GM04503 (cell line): ENCODE results near the gene ANKRD33B.

ENCODE experiments used
- DNase-seq: peaks from one replicate; pipeline ENCODE4 v3.0.0-alpha.2; 2012; ENCODE audit warnings: low read depth

ANKRD33B gene

DNA sequence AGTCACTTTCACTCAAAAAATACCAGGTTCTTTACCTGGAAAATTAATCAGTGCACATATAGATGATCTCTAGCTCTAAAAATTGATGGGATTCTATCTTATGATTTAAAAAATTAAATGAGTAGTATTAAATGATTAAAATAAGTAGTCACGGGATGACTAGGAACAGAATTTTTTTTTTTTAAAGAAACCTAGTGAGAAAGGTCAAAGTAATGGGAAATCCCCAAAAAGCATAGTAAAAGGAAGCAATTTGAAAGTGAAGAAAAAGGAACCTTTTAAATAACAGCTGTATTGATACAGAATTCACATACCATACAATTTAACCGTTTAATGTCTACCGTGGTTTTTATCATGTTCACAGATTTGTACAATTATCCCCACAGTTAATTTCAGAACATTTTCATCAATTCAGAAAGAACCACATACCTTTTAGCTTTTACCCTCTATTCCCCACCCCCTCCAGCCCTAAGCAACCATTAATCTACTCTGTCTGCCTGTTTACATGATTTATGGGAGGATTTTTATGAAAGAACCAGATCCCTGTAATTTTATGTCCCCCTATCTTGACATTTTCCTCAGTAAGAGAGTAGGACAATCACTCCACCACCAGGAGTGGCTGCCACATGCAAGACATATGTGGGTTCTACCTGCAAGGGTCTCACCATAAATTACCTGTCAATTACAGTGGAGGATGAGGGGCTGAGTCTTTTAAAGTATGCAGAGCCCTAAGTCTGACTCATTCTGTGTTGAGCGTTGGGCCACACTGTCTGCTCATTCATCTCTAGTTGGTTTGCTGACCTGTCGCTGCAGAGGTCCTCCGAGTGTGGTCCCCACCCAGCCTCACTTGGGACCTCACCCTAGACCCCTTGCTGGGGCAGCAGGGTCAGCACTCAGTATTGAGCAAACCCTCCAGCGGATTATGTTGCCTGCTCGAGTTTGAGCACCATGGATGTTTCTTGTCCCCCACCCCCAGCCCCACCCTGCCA is 16.0 kb downstream of the ANKRD33B start:
- DNase-seq, result no peak

DNA sequence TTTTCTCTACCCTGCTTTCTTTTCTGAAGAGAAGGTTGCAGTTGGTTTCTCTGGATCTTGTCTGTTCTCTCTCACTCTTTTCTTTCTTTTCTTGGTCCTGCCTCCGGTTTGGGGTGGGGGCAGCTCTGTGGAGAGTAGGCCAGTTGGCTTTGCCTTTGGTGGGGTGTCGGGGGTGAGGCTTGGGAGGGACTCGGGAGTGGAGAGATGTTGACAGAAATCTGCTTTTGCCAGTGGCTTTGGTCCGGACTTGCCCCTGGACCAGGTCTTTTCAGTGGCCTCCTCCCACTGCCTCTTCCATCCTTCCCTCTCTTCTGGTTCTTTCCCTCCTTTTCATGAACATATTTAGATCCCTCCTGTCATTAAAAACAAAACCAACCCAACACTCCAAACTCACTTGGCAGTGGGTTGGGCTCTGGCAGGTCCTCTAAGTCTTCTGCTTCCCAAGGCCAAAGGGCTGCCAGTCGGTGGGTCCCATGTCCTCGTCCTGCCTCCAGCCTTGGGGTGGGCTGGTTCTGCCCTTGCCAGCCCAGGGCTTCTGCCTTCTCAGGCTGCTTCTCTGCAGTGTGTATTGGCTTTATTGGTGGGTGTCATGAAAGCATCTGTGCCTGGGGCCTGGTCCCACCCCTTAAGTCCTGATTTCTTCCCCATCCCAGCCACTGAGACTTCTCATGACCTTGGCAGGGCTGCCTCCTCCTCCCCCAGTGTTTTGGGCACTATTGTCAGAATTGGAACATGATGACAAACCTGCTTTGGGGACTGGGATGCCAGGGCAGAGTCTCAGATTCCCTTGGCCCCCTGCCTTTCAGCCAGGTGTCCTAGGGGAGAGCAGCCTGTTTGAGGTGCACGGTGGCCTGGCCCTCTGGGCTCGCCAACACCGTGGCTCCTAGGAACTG is 16.9 kb downstream of the ANKRD33B start:
- no peak for DNase-seq

DNA sequence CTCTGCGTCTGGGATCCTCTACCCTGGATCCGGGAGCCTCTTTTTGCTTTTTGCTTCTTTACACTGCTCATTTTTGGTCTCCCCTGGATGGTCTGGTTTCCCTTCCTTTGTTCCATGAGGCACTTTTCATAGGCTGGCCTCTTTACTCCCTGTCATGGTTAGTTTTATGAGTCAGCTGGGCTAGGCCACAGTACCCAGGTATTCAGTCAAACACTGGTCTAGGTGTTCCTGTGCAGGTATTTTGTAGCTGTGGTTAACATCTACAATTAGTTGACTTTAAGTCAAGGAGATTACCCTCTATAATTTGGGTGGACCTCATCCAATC is 17.5 kb downstream of the ANKRD33B start:
- no peak for DNase-seq

DNA sequence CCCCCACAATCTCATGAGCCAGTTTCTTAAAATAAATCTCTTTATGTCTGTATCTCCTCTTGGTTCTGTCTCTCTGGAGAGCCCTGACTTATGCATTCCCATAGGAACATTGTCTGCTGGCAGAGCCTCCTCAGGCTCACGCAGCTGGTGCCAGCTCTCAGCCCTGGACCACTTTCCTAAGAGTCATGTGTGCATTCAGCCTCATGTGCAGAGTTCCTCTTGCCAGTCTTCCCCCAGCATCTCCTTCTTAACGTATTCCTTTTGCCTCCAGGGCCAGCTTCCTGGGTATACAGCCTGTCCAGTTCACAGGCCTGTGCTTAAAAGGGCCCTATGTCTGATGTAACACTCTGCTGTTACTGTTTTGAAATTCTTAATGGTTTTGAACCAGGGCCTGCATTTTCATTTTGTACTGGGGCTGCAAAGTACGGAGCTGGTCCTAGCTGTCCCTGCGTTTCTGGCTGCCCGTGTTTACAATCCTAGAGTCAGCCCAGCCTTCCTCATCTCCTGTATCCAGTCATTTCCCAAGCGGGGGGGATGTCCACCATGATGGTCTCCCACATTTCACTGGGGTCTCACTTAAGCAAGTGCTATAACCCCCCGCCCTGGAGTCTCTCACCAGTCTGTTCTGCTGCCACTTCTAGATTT is 18.1 kb downstream of the ANKRD33B start:
- DNase-seq, result no peak

DNA sequence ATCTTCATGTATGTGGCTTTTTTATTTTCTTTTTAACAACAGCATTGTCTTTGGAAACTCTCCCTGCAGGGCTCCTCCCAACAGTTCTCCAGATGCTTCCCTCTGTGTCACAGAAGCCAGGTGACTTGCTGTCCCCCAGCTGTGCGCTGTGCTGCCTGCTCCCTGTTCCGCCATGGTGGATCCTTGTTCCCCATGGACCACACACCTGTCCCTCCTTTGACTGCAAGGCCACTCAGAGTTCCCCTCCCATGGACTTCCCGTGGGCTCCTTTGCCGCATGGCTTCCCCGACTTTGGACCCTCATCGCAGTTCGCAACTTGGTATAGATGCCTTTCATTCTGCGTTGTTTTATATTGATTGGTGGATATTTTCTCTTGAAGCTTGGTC is 18.6 kb downstream of the ANKRD33B start:
- no peak for DNase-seq

DNA sequence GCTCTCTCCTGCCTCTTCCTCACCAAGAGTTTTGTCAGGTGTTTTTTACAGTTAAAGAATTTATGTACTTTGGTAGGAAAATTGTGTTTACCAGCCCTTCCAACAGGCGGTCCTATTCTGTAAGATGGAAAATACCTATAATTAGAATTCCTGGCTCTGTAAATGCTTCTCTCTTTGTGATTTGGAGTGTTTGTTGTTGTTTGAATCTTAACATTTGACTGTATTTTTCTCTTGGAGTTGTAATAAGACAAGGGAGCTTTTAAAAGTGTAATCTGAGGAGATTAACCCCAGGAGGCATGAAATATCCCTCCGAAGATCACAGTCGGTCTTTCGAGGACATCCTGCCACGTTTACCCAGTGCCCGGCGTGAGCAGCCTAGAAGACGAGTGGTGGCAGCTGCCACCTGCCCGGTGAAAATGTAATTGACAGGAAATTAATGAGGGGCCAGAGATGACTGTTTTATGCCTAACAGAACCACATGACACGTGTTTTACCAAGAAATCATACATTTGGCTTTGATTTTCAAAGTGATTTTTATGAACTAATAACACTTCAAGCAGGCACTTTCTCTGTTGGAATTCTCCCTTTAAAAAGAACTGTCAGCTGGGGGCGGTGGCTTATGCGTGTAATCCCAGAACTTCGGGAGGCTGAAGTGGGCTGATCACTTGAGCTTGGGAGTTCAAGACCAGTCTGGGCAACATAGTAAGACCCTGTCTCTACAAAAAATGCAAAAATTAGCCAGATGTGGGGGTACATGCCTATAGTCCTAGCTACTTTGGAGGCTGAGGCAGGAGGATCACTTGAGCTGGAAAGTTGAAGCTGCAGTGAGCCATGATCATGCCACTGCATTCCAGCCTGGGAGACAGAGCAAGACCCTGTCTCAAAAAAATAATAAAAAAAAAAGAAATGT is 20.0 kb downstream of the ANKRD33B start:
- no peak for DNase-seq

DNA sequence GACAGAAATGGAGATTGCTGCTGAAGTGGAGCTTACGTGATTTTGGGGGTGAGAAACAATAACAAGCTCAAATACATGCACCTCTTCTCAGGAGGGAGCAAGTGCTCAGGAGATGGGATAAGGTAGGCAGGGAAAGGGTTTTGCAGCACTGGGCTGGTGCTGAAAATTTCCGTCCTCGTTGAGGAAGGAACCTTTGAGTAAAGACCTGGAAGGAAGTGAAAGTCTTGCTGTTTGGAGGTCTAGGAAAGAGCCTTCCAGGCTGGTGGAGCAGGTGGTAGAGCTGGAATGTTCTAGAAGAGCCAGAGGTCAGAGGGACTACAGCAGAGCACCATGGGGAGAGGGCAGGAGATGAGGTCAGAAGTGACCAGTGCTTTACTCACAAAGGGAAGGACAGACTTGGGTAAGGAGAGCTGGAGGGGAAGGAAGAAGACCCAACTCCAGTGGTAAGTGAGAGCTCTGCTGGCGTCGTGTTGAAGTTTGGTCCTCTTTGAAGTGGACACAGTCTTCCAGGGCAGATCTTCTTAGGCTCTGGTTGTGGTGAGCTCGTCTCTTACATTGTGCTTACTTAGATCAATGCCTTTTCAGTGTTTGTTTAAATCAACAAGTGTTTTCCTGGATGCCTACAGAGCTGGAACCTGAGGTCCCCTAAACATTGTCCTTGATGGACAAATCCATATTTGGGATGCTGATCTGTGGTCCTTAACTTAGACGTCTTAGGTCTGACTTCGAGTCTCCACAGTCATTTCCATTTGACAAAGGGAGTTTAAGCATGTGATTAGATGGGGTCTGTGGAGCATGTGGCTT is 21.0 kb downstream of the ANKRD33B start:
- DNase-seq, result no peak

DNA sequence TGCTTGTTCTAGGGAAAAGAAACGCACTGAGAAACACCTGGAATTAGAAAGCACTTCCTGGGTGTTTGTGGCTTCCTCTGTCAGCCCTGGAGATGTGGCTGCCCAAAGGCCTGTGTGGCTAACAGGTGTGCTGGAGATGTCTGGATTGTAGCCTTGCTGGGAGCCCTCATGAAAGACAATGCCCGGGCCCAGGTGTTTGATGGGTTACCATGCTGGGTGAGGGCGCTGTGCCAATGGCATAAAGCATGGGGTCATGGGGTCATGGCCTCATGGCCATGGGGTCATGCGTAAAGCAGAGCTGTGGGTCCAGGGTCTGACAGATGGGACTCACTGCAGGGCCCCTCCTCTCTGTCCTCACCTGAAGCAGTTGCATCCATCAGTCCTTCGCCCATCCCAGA is 21.6 kb downstream of the ANKRD33B start:
- DNase-seq, result no peak

DNA sequence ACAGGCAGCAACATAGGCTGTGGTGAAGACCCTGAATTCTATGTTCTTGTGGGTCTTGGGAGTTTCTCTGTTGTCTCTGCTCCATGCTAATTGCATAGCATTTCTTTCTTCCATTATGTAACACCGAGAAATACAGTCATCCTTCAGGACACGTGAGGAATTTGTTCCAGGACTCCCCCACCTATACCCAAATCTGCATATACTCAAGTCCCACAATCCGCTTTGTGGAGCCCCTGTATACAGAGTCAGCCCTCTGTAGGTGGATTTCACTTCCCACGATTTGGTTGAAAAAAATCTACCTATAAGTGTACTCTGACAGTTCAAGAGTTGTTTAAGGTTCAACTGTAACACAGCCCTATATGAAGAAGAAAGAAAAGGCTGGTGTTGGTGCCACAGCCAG is 22.1 kb downstream of the ANKRD33B start:
- no peak for DNase-seq

DNA sequence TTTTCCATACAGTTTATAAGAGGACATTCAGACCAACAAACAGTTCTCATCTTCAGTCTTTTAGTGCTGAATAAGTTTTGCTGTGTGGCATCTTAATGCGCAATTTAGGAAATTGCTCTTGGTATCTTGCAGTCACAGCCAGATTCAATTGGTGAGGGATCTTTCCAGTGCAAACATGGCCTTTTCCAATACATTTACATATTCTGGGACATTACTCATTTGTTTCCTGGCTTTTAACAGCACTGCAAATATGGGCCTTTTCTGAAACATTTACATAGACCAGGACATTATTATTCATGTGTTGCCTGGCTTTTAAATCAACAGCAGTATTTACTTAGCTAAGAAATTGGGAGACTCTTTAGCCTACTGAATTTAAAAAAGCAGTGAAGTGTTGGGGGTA is 22.7 kb downstream of the ANKRD33B start:
- DNase-seq, result no peak

DNA sequence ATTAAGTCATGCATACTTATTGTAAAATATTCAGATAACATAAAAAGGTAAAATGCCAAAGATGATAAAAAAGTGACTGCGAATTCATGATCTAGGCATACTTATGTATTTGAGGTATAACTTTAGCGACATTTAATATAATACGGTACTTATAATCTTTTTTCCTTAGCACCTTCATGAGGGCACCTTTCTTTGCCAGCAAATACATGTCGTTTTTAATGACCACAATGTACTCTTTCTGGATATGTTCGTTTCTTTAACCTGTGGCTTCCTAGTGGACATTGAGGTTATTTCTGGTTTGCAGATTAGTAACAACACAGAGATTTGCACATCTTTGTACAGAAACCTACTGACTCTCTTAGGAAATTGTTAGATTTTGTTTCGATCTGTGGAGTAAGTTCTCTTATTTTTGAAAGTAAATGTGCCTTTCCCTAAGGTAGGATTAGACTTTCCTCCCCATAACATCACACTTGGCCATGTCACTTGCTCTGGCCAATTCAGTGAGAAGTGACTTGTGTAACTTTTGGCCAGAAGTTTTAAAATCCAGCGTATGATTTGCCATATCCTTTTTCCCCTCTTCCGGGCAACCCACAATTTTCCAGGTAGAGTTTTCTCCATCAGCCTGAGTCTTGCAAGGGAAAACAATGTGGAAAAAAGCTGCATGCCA is 24.4 kb downstream of the ANKRD33B start:
- DNase-seq, result no peak

DNA sequence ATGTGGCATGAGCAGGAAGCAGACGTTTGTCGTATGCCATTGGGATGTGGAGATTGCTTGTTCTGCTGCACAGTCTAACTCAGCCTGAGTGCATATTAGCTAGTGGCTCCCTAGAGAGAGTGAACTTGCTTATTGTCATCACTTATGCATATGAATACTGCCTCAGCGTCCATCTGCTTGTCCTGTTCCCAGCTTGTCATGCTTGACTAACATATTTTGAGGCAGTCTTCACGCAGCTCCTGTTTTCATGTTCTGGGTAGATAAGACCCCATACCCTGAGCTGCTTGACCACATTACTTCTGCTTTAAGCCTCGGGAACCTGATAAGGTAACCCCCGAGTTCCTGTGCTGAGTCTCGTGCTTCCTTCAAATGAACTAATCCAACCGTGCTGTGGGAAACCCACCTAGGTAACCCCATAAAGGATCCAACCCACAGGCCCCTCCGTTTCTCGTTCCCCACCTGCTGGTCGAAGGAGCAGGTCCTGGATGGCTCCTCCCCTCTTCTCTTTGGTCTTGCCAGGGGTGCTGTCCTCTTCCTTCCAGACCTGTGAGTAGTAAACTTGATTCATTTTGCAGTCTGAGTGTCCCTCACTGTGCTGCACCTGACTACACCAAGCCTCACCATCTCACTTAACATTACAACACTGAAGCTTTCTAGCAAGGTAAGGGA is 25.0 kb downstream of the ANKRD33B start:
- no peak for DNase-seq

DNA sequence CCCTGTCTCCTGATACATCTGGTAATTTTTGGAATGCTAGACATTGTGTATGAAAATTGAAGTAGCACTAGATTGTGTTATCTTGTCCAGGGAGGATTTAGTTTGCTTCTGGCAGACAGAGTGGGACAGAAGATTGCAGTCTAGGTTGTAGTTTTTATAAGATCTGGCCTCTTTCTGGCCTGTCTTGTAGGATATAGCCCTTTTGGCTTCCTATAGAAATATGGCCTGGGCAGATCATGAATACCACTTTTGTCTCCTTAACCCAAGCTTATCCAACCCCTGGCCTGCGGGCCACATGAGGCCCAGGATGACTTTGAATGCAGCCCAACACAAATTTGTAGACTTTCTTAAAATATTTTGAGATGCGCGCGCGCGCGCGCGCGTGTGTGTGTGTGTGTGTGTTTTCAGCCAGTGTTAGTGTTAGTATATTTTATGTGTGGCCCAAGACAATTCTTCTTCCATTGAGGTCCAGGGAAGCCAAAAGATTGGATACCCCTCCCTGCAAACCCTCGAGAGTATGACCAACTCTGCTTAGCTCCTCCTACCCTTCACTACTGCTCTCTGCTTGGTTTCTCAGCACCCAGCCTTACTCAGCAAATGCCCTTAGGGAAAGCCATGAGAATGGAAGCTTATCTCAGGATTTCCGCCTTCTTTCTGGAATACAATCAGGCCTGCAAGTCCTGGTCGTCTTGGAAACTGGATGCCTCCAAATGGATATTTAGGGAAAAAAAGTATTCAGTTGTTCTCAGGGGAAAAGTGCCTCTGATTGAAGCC is 26.5 kb downstream of the ANKRD33B start:
- no peak for DNase-seq

DNA sequence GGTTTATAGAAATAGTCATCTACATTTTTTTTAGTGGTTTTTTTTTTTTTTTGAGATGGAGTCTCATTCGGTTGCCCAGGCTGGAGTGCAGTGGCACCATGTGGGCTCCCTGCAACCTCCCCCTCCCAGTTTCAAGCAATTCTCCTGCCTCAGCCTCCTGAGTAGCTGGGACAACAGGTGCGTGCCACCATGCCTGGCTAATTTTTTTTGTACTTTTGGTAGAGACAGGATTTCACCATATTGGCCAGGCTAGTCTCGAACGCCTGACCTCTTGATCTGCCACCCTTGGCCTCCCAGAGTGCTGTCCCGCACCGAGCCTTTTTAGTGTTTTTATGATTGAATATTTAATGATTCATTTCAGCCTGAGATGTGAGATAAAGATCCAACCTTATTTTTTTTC is 27.3 kb downstream of the ANKRD33B start:
- no peak for DNase-seq

DNA sequence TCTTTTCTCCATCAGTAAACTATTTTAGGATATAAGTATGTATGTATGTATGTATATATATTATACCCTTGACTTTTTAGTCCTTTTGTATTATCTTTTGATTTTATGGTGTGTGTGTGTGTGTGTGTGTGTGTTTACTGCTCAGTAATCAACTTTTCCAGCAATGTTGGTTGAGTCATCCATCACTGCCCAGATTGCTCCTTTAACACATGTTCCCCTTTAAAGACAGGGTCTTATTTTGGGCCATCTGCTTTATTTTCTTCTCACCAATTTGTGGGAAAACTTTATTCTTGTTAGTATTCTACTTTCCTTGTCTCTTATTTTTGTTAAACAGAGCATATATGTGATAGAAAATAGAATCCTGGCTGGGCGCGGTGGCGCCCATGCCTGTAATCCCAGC is 28.1 kb downstream of the ANKRD33B start:
- no peak for DNase-seq

DNA sequence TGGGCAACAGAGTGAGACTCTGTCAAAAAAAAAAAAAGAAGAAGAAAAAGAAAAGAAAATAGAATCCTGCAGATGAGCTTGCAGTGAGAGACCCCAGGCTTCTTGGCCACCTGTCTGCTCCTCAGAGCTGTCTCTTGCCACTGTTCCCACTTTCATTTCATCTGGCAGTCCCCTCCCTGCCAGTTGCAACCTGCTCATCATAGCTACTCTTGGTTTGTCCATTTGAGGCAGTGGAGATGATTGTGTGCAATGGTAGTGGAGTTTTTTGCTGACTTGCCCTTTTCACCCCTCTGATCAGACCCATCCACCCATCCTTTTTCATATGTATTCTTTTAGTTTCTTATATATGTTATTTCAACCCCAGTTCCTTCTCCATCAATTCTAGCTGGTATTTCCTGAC is 28.7 kb downstream of the ANKRD33B start:
- no peak for DNase-seq

DNA sequence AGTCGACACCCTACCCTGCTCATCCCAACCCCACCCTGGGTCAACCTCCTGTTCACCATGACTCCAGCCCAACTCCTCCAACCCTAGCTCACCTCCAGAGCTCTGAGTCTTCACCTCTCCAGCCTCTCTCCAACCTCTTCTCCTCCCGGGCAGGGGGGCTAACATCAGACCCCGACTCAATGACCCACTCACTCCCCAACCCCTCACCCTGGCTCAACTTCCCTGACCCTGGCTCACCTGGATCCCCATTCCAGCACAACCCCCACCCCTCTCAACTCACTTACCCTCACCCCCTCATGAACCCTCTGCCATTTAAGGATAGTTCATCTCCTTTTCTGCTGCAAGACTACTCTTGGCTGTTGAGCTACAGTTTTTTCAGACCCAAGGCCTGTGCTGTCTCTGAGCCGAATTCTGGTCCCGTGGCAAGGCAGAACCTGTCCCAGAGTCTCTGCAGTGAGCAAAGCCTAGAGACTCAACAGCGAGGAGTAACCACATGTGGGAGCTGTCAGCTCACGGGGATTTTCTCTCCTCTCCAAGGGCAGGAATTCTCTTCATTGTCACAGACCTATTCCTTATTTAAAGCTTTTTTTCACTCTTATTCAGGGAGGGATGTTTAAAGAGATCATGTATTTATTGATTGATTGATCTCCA is 29.8 kb downstream of the ANKRD33B start:
- no peak for DNase-seq

DNA sequence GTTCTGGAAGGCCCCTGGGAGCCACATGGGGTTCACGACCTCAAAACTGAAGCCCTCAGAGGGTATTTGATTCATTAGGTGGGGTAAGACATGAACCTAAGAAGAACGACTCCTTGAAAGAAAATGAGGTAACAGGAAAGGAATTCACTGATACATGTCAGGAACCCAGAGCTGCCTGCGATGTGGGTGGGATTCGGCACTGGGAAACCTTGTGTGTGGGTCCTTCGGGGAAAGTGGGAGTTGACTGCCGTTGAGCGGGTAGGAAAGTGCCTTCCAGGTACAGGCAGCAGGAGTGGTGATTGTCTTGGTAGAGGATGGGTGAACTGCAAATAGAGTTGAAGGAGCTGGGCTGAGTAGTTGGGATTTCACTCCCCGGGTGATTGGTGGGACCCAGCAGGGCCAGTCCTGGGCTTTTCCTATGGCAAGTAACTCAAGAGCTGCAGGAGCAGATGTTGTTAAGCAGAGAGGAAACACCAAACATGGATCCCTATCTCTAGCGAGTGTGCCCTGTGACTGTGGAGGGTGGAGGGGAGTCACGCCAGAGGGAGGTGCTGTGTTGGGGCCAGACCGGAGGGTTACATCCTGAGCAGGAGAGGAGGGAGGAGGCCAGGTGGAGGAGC is 30.8 kb downstream of the ANKRD33B start:
- DNase-seq, result no peak
